ENCODE measurements around the gene LSM11. TPM values are rescaled to one million over a fixed set of nuclear protein-coding genes. Genes with fewer than 3 reads are reported as not detected.
A peak's percentile ranks its signal among the peaks of the same experiment; 100 is the strongest.
"Not testable (repeated sequence)": the region's sequence is repeated elsewhere in the genome, so short reads cannot be mapped to it uniquely, and the experiment has no call there.

LSM11 gene
- 41.2 TPM for total RNA-seq (ENCODE audit: insufficient read depth, low replicate concordance)

- peak; percentile 89 for DNase-seq (ENCODE audit: low spot score)
Measured at GRCh38 chr5:157743163-157744050, at the start of gene LSM11. Gene LSM11, plus strand, starts transcription at chr5:157743712. Its CDS starts 39 bp downstream, at chr5:157743751.

DNA sequence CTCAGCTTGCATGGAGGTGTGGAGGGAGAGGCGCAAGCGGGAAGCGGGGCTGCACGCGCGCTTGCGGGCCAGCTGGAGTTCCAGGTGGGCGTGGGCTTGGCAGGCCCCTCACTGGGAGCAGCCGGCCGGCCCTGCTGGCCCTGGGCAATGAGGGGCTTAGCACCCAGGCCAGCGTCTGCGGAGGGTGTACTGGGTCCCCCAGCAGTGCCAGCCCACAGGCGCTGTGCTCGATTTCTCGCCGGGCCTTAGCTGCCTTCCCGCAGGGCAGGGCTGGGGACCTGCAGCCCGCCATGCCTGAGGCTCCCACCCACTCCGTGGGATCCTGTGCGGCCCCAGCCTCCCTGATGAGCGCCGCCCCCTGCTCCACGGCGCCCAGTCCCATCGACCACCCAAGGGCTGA, 49.7 kb upstream of the LSM11 start:
- DNase-seq (ENCODE audit: low spot score) = not testable (repeated sequence)

GRCh38 chr5:157696154-157696553, 47.4 kb upstream of the LSM11 start:
- DNase-seq (ENCODE audit: low spot score) = not testable (repeated sequence)

- not testable (repeated sequence) for DNase-seq (ENCODE audit: low spot score)
Measured at GRCh38 chr5:157698674-157699073, 44.8 kb upstream of the LSM11 start.

DNA sequence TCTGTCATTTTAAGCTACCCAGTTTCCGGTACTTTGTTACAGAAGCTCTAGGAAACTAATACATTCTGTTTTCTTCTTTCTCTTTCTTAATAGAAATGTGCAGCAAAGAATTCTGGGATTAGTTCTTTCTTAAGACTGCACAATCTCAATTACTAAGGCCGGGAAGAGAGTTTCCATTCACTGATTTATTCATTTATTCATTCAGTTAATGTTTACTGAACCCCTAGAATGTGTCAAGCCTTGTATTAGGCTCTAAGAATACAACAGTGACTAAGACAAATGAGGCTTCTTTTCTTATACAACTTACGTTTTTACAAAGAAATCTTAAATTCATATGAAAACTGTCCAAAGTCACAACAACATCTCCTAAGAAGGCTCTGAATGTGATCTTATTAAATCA, 39.8 kb upstream of the LSM11 start:
- DNase-seq (ENCODE audit: low spot score) = no peak

GRCh38 chr5:157708866-157709265, 34.6 kb upstream of the LSM11 start:
- DNase-seq (ENCODE audit: low spot score) = peak; percentile 56

DNA sequence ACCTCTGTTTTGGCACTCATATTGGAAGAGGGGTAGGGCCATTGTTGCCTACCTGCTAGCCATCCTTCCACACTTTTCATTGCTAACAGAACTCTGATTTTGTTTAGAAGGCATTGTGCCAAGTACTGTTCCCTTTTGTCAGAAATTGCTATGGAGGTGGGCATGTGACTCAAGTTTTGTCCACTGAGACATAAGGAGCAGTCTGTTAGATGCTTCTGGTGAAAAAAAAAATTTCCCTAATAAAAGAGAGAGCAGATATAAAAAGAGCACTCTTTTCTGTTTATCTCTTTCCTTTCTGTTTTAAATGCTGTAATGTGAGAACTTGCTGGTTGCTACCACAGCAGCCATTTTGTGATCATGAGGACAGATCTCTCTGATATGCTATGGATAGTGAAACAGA, 34.2 kb upstream of the LSM11 start:
- DNase-seq (ENCODE audit: low spot score) = no peak

- no peak for DNase-seq (ENCODE audit: low spot score)
Measured at GRCh38 chr5:157710431-157710830, 33.1 kb upstream of the LSM11 start.

DNA sequence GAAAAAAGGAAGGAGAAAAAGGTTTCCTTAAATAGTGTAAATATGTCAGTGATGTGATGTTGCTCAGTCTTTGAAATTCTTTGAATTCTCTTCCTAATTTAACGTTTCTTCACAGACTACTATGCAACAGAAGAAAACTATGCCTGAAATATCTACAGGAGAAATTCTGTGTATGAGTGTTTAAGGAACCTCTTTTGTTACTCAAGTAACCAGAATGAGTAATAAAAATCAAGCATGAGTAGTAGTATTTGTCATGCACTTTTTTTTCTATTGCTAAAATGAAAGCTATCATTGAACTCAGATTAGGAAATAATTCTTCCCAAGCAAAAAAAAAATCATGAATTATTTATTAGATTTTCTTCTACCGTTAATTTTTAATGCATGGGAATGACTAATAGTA, 32.6 kb upstream of the LSM11 start:
- DNase-seq (ENCODE audit: low spot score) = no peak

DNA sequence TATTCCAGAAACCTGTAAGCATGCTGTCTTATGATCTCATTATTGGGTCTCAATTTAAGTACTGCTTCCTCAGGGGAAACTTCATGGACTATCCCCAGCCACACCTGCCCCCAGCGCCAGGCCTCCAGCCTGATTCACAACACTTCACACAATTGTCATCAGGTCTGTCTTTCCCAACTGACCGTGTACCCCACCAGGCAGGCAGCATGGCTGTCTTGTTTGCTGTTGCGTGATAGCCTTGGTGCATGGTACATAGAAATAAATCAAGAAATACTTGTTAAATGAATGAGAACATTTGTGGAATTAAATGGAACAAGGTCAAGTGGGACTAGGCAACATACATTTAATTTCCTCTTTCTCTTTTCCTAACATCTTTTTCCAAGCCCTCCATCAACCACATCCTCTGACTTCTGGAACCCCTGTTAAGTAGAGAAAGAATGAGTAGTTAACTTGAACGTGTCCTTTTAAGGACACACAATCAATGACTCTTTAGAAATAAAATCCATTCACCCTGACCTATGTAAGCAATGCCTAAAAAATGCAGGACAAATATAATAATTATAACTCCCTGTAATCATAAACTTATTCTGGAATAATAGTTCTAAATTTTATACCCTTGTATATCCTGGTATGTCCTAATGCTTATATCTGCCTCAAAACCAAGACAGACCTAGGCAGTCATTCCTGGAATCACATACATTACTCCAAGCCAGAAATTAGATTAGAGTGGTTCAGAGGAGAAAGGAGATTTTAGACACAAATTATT, 29.5 kb upstream of the LSM11 start:
- DNase-seq (ENCODE audit: low spot score) = no peak

DNA sequence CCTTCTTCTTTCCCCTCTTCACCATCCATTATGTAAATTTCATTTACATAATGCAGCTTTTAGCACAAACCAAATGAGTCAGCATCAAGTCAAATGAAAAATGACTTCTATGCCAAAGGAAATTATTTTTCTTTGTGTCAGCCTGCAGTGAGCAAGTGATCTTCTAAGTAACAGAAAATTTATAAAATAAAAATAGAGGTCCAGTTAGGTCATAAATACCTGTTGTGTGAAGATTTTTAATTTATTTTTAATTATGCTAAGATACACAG, 29.0 kb upstream of the LSM11 start:
- DNase-seq (ENCODE audit: low spot score) = no peak

DNA sequence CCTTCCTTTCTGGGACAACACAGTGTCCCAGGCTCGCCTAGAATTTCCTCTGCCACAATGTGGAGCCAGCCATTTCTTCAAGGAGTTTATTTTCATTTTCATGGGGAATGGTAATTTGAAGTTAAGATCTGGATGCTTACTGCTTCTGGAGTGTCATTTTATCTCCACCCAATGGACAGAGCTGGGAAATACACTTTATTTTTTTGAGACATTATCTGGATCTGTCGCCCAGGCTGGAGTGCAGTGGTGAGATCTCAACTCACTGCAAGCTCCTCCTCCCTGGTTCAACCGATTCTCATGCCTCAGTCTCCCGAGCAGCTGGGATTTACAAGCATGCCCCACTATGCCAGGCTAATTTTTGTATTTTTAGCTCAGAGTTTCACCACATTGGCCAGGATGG, 25.0 kb upstream of the LSM11 start:
- peak; percentile 83 for DNase-seq (ENCODE audit: low spot score)

GRCh38 chr5:157719245-157719644, 24.3 kb upstream of the LSM11 start:
- no peak for DNase-seq (ENCODE audit: low spot score)

GRCh38 chr5:157721159-157721558, 22.4 kb upstream of the LSM11 start:
- no peak for DNase-seq (ENCODE audit: low spot score)

DNA sequence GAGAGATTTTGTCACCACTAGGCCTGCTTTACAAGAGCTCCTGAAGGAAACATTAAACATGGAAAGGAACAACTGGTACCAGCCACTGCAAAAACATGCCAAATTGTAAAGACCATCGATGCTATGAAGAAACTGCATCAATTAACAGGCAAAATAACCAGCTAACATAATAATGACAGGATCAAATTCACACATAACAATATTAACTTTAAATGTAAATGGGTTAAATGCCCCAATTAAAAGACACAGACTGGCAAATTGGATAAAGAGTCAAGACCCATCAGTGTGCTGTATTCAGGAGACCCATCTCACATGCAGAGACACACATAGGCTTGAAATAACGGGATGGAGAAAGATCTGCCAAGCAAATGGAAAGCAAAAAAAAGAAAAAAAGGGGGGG, 20.6 kb upstream of the LSM11 start:
- not testable (repeated sequence) for DNase-seq (ENCODE audit: low spot score)

- not testable (repeated sequence) for DNase-seq (ENCODE audit: low spot score)
Measured at GRCh38 chr5:157726607-157727006, 16.9 kb upstream of the LSM11 start.

- DNase-seq (ENCODE audit: low spot score) = not testable (repeated sequence)
Measured at GRCh38 chr5:157727858-157728257, 15.7 kb upstream of the LSM11 start.

- DNase-seq (ENCODE audit: low spot score) = no peak
Measured at GRCh38 chr5:157729858-157730257, 13.7 kb upstream of the LSM11 start.

- DNase-seq (ENCODE audit: low spot score) = no peak
Measured at GRCh38 chr5:157730900-157731271, 12.6 kb upstream of the LSM11 start.

DNA sequence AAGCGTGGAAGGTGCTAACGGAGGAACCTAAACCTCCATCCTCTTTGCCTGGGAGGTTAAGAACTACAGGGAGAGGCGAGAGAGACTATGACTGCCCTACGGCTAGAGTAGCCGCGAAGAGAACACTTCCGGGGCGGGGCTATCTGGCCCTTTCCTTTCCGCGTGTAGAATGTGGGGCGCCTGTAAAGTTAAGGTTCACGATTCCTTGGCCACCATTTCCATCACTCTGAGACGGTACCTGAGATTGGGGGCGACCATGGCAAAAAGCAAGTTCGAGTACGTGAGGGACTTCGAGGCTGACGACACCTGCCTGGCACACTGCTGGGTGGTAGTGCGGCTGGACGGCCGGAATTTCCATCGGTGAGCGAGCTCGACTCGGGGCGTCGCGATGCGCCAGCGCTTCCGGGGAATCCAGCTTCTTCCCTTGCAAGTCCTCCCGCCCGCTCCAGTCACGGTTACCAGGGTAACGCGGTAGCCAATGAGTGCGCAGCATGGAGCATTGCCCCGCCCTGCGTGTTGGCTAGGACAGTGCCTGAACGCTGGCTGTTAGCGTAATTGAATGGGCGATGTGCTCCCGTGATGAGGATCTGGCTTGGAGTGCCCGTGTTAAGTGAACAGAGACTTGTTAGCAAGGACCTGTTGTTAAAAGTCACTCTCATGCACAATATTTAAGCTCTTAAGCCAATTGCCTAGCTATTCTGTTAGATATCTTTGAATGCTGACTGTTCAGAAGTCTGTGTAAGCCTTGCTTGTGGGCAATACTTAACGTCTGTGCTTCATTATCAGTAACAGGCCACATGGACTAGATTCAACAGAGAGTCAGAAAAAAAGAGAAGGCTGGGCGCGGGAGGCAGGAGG, 12.0 kb upstream of the LSM11 start, which contains the start of gene THG1L:
THG1L (plus strand) TSS at position 149 of the 858 bp plus-strand sequence; CDS start at position 170, 21 bp downstream.
- DNase-seq (ENCODE audit: low spot score) = peak; percentile 99

DNA sequence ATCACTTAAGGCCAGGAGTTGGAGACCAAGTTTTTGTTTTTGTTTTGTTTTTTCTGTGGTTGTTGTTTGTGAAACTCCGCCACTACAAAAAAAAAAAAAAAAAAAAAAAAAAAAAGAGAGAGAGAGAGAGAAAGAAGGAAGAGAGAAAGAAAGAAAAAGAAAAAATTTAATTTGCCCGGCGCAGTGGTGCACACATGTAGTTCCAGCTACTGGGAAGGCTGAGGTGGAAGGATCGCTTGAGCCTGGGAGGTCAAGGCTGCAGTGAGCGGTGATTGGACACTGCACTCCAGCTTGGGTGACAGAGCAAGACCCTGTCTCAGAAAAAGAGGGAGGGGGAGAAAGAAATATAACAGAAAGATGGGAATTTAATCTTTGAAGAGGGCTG, 11.4 kb upstream of the LSM11 start:
- no peak for DNase-seq (ENCODE audit: low spot score)

Data from umbilical cord (tissue), 2 donors.